ENCODE results near the gene IER5. TPM values are rescaled to one million over a fixed set of nuclear protein-coding genes. Genes with fewer than 3 reads are reported as not detected.
A peak's percentile ranks its signal among the peaks of the same experiment; 100 is the strongest.

Gene IER5
- total RNA-seq, 2 donors from 2014 or later, result 25.6 to 55.1 TPM

DNA sequence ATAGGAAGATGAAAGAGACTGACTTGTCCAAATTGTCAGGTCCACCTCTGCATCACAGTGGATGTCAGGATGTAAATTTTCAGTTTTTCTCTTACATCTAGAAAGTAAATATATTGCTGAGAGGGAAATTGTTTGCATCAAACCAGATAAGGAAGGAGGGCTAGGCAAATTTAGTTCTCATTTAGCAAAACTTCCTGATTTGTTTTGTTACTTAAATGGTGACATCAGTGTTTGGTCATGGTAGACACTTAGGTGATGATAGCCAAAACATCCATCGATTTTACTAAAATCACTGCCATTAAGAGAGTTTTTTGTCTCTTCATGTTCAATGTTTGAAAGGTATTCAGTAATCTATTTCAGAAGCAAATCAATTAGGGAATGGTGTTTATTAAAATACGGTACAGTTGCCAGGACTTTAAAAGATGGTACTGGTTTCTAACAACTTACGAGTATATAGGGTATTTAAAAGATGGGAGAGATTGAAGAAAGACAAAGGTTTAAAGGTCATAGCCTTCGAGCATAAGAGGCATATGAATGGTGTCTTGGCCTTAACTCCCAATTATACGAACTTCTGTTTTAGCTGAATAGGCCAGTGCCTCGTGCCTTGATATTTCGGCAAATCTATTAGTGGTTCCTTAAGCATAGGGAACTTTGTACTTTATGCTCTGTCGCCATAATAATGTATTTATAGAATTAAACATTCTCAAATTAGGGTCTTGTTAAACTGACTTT, 3.0 kb downstream of the IER5 start:
- no peak for DNase-seq (ENCODE audit: low spot score)
- Histone ChIP-seq H3K27ac (peak overlapping the region; percentile 94 to 98), H3K27me3 (no peaks in the 10 kb centered on the region), H3K36me3 (peaks cover 20% of the 10 kb centered on the region), H3K4me1 (peaks cover 0 to 68% of the 10 kb centered on the region in 2 donors), H3K9me3 (no peaks in the 10 kb centered on the region), H3K4me3 (peak overlapping the region; percentile 89 to 92)
- TF ChIP-seq CTCF (IDR thresholded peaks at IDR 0.05), result no peak

DNA sequence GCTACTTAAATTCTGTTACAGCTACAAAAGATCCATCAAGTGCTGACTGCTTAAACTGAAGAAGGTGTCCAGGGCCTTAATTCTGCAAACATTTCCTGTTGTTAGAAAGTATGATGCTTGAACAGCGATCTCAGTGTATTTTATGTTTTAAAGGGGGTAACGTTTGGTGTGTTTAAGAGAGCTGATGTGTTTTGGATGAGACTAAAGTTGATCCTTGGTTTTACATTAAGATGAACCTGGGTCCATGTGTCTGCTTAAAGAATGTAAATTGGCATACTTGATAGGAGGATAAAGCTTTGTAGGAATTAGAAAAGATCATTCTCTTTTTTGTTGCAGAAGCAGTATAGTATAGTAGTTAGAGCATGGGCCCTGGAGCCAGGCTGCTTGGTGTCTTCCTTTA, 3.6 kb downstream of the IER5 start:
- Histone ChIP-seq H3K36me3 (peaks cover 20% of the 10 kb centered on the region), H3K27ac (peak overlapping the region in 1 of 2 donors; percentile 98), H3K4me1 (peaks cover 0 to 74% of the 10 kb centered on the region in 2 donors), H3K9me3 (no peaks in the 10 kb centered on the region), H3K4me3 (peak overlapping the region; percentile 89 to 92), H3K27me3 (no peaks in the 10 kb centered on the region)
- DNase-seq (ENCODE audit: low spot score), result no peak
- no peak for TF ChIP-seq CTCF (IDR thresholded peaks at IDR 0.05)

GRCh38 chr1:181092883-181093458, 4.5 kb downstream of the IER5 start:
- no peak for DNase-seq (ENCODE audit: low spot score)
- no peak for TF ChIP-seq CTCF (IDR thresholded peaks at IDR 0.05)
- Histone ChIP-seq H3K27ac (peak overlapping the region in 1 of 2 donors; percentile 98), H3K27me3 (no peaks in the 10 kb centered on the region), H3K9me3 (no peaks in the 10 kb centered on the region), H3K4me3 (peak overlapping the region; percentile 89 to 92), H3K4me1 (peaks cover 0 to 80% of the 10 kb centered on the region in 2 donors), H3K36me3 (peaks cover 20% of the 10 kb centered on the region)

GRCh38 chr1:181094416-181095212, 6.1 kb downstream of the IER5 start:
- H3K36me3 ChIP-seq, result peaks cover 20% of the 10 kb centered on the region
- DNase-seq (ENCODE audit: low spot score), result no peak
- no peaks in the 10 kb centered on the region for H3K27me3 ChIP-seq
- no peaks in the 10 kb centered on the region for H3K9me3 ChIP-seq
- peak overlapping the region; percentile 14 to 59 for H3K27ac ChIP-seq
- no peak for TF ChIP-seq CTCF (IDR thresholded peaks at IDR 0.05)
- H3K4me3 ChIP-seq, result no peak overlapping the region
- H3K4me1 ChIP-seq, result peaks cover 0 to 85% of the 10 kb centered on the region in 2 donors

GRCh38 chr1:181095260-181095659, 6.8 kb downstream of the IER5 start:
- no peak overlapping the region for H3K4me3 ChIP-seq
- peak overlapping the region; percentile 19 to 59 for H3K27ac ChIP-seq
- H3K36me3 ChIP-seq, result peaks cover 19% of the 10 kb centered on the region
- DNase-seq (ENCODE audit: low spot score), result no peak
- no peaks in the 10 kb centered on the region for H3K9me3 ChIP-seq
- no peak for TF ChIP-seq CTCF (IDR thresholded peaks at IDR 0.05)
- H3K27me3 ChIP-seq, result no peaks in the 10 kb centered on the region
- H3K4me1 ChIP-seq, result peaks cover 0 to 91% of the 10 kb centered on the region in 2 donors
